ENCODE results near the gene SMG9. TPM values are rescaled to one million over a fixed set of nuclear protein-coding genes. Genes with fewer than 3 reads are reported as not detected.

SMG9 gene
- total RNA-seq, 4 donors from 2014 or later: 4.5 to 9.1 (median 7.1) TPM

DNA sequence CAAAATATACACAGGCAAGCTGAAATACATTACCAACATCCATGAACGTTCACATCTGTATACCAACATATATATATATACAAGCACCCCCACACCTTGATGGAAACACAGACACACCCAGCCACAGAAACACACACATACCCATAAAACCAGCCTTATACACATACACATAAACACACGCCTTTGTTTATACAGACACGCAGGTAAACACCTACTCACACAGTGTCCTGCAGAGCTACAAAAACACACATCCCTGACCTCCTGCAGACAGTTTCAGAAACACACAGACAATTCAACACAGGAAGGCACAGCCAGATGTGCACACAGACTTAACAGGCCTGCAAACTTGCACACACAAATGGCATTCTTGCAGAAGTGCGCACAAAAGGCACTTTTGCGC lies 60.2 kb downstream of the SMG9 start:
- Histone ChIP-seq H3K4me1 (no peaks in the 10 kb centered on the region), H3K9me3 (peaks cover 6 to 12% (median 8%) of the 10 kb centered on the region in 3 donors), H3K27me3 (peaks cover 2 to 11% (median 4%) of the 10 kb centered on the region in 3 donors), H3K36me3 (no peaks in the 10 kb centered on the region), H3K4me3 (no peak overlapping the region), H3K27ac (no peak overlapping the region)
- intact Hi-C loops (cut with DNase I; ENCODE audit: low total_unique reads): no loop called here
- ATAC-seq (no peak), DNase-seq (no peak)
- no peak for TF ChIP-seq POLR2A (IDR thresholded peaks at IDR 0.05)
- TF ChIP-seq, protein P1, sequence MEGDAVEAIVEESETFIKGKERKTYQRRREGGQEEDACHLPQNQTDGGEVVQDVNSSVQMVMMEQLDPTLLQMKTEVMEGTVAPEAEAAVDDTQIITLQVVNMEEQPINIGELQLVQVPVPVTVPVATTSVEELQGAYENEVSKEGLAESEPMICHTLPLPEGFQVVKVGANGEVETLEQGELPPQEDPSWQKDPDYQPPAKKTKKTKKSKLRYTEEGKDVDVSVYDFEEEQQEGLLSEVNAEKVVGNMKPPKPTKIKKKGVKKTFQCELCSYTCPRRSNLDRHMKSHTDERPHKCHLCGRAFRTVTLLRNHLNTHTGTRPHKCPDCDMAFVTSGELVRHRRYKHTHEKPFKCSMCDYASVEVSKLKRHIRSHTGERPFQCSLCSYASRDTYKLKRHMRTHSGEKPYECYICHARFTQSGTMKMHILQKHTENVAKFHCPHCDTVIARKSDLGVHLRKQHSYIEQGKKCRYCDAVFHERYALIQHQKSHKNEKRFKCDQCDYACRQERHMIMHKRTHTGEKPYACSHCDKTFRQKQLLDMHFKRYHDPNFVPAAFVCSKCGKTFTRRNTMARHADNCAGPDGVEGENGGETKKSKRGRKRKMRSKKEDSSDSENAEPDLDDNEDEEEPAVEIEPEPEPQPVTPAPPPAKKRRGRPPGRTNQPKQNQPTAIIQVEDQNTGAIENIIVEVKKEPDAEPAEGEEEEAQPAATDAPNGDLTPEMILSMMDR (IDR thresholded peaks at IDR 0.05 in 4 of 5, conservative IDR thresholded peaks at IDR 0.05 in 1 of 5): no peak
- in situ Hi-C loops (cut with MboI; ENCODE audit: low sequenced_read_pairs in 4 of 4): no loop called here

DNA sequence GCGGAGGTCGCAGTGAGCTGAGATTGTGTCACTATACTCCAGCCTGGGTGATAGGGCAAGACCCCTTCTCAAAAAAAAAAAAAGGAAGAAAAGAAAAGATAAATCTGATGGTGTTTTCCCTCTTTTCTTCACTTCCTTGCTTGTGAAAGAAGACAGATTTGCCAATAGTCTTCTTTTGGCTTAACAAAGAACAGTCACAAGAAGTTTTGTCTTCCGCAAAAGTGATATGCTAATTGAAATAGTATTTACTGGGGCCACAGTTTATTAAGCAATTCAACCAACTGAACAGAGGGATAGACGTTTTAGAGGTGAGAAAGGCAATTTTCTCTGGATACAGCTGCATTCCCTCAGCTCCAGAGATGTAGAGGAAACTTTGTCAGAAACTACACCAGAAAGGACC lies 61.9 kb downstream of the SMG9 start:
- DNase-seq (no peak), ATAC-seq (no peak)
- intact Hi-C loops (cut with DNase I; ENCODE audit: low total_unique reads) (no loop called here), in situ Hi-C loops (cut with MboI; ENCODE audit: low sequenced_read_pairs in 4 of 4) (no loop called here)
- Histone ChIP-seq H3K4me1 (no peaks in the 10 kb centered on the region), H3K36me3 (no peaks in the 10 kb centered on the region), H3K9me3 (peaks cover 6 to 12% (median 8%) of the 10 kb centered on the region in 3 donors), H3K27me3 (peaks cover 0 to 4% (median 0%) of the 10 kb centered on the region in 3 donors), H3K4me3 (no peak overlapping the region), H3K27ac (no peak overlapping the region)
- TF ChIP-seq, protein P1 (IDR thresholded peaks at IDR 0.05 in 4 of 5, conservative IDR thresholded peaks at IDR 0.05 in 1 of 5): no peak
- TF ChIP-seq POLR2A (IDR thresholded peaks at IDR 0.05): no peak

DNA sequence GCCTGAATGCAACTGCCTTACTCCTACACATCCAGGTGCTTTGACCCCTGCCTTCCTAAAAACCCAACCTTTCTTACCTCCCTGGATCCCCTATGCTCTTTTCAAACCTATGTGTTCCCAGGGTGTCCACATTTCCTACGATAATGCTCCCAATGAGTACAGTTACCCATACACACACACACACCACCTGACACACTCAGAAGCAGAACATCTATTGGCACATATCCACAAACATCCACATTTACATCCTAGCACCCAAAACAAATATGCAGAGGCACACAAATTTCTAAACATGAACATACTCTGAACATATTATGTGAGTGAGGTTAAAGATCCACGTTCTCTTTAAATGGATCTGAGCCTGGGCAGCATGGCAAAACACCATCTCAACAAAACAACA lies 62.4 kb downstream of the SMG9 start:
- Histone ChIP-seq H3K4me3 (no peak overlapping the region), H3K4me1 (no peaks in the 10 kb centered on the region), H3K9me3 (peaks cover 6 to 12% (median 8%) of the 10 kb centered on the region in 3 donors), H3K27me3 (peaks cover 0 to 4% (median 0%) of the 10 kb centered on the region in 3 donors), H3K36me3 (no peaks in the 10 kb centered on the region), H3K27ac (no peak overlapping the region)
- in situ Hi-C loops (cut with MboI; ENCODE audit: low sequenced_read_pairs in 4 of 4): no loop called here
- ATAC-seq (no peak), DNase-seq (no peak)
- intact Hi-C loops (cut with DNase I; ENCODE audit: low total_unique reads): no loop called here
- TF ChIP-seq, protein P1 (IDR thresholded peaks at IDR 0.05 in 4 of 5, conservative IDR thresholded peaks at IDR 0.05 in 1 of 5): no peak
- TF ChIP-seq POLR2A (IDR thresholded peaks at IDR 0.05): no peak

DNA sequence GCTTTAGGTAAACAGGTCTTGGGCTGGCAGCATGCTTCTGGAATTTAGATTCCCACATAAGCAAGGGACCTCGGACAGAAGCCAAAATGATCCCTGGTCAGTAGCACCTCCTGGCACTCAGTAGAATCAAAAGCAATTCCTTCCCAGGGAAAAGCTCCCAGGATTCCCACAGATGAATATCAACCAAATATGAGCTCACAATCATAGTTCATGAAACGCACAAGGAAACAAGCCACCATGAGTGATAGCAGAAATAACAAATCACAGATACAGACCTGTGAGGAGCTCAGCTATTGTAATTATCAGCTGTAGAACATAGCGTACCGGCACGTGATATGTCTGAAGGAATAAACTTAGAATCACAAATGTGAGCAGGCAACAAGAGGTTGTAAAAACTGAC lies 63.0 kb downstream of the SMG9 start:
- H3K9me3 ChIP-seq: peaks cover 6 to 12% (median 8%) of the 10 kb centered on the region in 3 donors
- in situ Hi-C loops (cut with MboI; ENCODE audit: low sequenced_read_pairs in 4 of 4) (no loop called here), intact Hi-C loops (cut with DNase I; ENCODE audit: low total_unique reads) (no loop called here)
- no peaks in the 10 kb centered on the region for H3K4me1 ChIP-seq
- no peak overlapping the region for H3K27ac ChIP-seq
- H3K36me3 ChIP-seq: no peaks in the 10 kb centered on the region
- ATAC-seq: no peak
- DNase-seq: no peak
- TF ChIP-seq, protein P1 (IDR thresholded peaks at IDR 0.05 in 4 of 5, conservative IDR thresholded peaks at IDR 0.05 in 1 of 5): no peak
- no peak for TF ChIP-seq POLR2A (IDR thresholded peaks at IDR 0.05)
- peaks cover 0 to 4% (median 0%) of the 10 kb centered on the region in 3 donors for H3K27me3 ChIP-seq
- no peak overlapping the region for H3K4me3 ChIP-seq

DNA sequence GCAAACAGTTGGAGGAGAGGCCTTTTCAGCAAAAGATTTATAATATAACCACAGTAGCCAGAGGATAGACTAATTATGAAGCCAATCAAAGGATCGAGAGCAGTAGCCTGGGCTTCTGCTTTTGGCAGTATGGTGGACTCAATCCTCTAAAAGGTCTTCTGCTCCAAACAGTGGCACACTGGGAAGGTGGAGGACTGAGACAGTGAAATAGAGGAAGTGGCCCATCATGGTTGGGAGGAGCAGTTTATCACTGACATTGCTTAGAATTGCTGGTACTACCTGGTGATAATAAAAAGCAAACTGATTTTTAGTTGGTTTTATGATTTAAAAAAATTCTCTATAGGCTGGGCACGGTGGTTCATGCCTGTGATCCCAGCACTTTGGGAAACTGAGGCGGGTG lies 63.9 kb downstream of the SMG9 start:
- Histone ChIP-seq H3K9me3 (peaks cover 3 to 12% (median 6%) of the 10 kb centered on the region in 3 donors), H3K4me1 (no peaks in the 10 kb centered on the region), H3K27ac (no peak overlapping the region), H3K27me3 (peaks cover 0 to 4% (median 0%) of the 10 kb centered on the region in 3 donors), H3K36me3 (no peaks in the 10 kb centered on the region), H3K4me3 (no peak overlapping the region)
- ATAC-seq (no peak), DNase-seq (no peak)
- intact Hi-C loops (cut with DNase I; ENCODE audit: low total_unique reads) (no loop called here), in situ Hi-C loops (cut with MboI; ENCODE audit: low sequenced_read_pairs in 4 of 4) (no loop called here)
- no peak for TF ChIP-seq POLR2A (IDR thresholded peaks at IDR 0.05)
- TF ChIP-seq, protein P1 (IDR thresholded peaks at IDR 0.05 in 4 of 5, conservative IDR thresholded peaks at IDR 0.05 in 1 of 5): no peak

All from gastrocnemius medialis (tissue), 4 donors.